Activated effector memory CD4-positive, alpha-beta T cell treated with anti-CD3 and anti-CD28 coated beads, Interleukin-2, amount 50 U/mL, for 16 hours (primary cell): ENCODE data around the gene PDIA6.

Source experiments
- DNase-seq: peaks from one replicate; pipeline ENCODE4 v3.0.0-alpha.2; 2020

PDIA6 gene

GRCh38 chr2:10760794-10761504 is 51.6 kb downstream of the PDIA6 start:
- DNase-seq = peak; percentile 38

- peak; percentile 30 for DNase-seq
These were observed 53.4 kb downstream of the PDIA6 start for GRCh38 chr2:10759151-10759714.

- DNase-seq = no peak
These were observed 54.7 kb downstream of the PDIA6 start for GRCh38 chr2:10757814-10758286.

GRCh38 chr2:10755621-10756020 is 57.0 kb downstream of the PDIA6 start:
- DNase-seq = no peak

- no peak for DNase-seq
These were observed 58.7 kb downstream of the PDIA6 start for GRCh38 chr2:10753876-10754275.

GRCh38 chr2:10753156-10753555 is 59.4 kb downstream of the PDIA6 start:
- DNase-seq = no peak

GRCh38 chr2:10752236-10752635 is 60.3 kb downstream of the PDIA6 start:
- DNase-seq = no peak

- no peak for DNase-seq
These were observed 62.0 kb downstream of the PDIA6 start for GRCh38 chr2:10750610-10751009.

GRCh38 chr2:10742666-10743065 is 69.9 kb downstream of the PDIA6 start:
- no peak for DNase-seq

GRCh38 chr2:10741139-10741538 is 71.4 kb downstream of the PDIA6 start:
- DNase-seq = no peak

GRCh38 chr2:10740226-10740625 is 72.4 kb downstream of the PDIA6 start:
- no peak for DNase-seq

GRCh38 chr2:10738192-10738591 is 74.4 kb downstream of the PDIA6 start:
- DNase-seq = no peak

GRCh38 chr2:10733980-10734379 is 78.6 kb downstream of the PDIA6 start:
- DNase-seq = peak; percentile 13

- peak; percentile 33 for DNase-seq
These were observed 79.0 kb downstream of the PDIA6 start for GRCh38 chr2:10733566-10733925.
